ENCODE measurements around the gene SYNGR3.

- TF ChIP-seq, protein P1, sequence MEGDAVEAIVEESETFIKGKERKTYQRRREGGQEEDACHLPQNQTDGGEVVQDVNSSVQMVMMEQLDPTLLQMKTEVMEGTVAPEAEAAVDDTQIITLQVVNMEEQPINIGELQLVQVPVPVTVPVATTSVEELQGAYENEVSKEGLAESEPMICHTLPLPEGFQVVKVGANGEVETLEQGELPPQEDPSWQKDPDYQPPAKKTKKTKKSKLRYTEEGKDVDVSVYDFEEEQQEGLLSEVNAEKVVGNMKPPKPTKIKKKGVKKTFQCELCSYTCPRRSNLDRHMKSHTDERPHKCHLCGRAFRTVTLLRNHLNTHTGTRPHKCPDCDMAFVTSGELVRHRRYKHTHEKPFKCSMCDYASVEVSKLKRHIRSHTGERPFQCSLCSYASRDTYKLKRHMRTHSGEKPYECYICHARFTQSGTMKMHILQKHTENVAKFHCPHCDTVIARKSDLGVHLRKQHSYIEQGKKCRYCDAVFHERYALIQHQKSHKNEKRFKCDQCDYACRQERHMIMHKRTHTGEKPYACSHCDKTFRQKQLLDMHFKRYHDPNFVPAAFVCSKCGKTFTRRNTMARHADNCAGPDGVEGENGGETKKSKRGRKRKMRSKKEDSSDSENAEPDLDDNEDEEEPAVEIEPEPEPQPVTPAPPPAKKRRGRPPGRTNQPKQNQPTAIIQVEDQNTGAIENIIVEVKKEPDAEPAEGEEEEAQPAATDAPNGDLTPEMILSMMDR (IDR thresholded peaks at IDR 0.05) = no peak
- TF ChIP-seq POLR2A (IDR thresholded peaks at IDR 0.05) = no peak
Observed at GRCh38 chr16:1979271-1980029, 10.3 kb upstream of the SYNGR3 start.
